H9 (cell line): ENCODE results near the gene ADGRF1. TPM values are rescaled to one million over a fixed set of nuclear protein-coding genes. Genes with fewer than 3 reads are reported as not detected.

ENCODE experiments used
- DNase-seq: peaks from one replicate; pipeline ENCODE4 v3.0.0-alpha.2; 2017
- H2AFZ ChIP-seq: one replicate; pipeline ENCODE4 v1.6.1; 2013; ENCODE audit warnings: mild to moderate bottlenecking, low read length, control low read depth, moderate library complexity
- H2AK5ac ChIP-seq: 2 replicates; pipeline ENCODE4 v1.6.1; 2013; ENCODE audit warnings: low read length, control low read depth, mixed read lengths; ENCODE audit not compliant: insufficient read length
- H2BK120ac ChIP-seq: one replicate; pipeline ENCODE4 v1.6.1; 2013; ENCODE audit warnings: low read depth, mild to moderate bottlenecking, low read length, control low read depth, inconsistent platforms; ENCODE audit not compliant: poor library complexity, severe bottlenecking
- H2BK12ac ChIP-seq: 2 replicates; pipeline ENCODE4 v1.6.1; 2013; ENCODE audit warnings: low read length, control low read depth, mixed read lengths, low read depth; ENCODE audit not compliant: insufficient read length
- H2BK15ac ChIP-seq: 2 replicates; pipeline ENCODE4 v1.6.1; 2013; ENCODE audit warnings: low read depth, low read length, control low read depth
- H2BK20ac ChIP-seq: one replicate; pipeline ENCODE4 v1.6.1; 2013; ENCODE audit warnings: low read depth, mild to moderate bottlenecking, low read length, control low read depth, inconsistent platforms; ENCODE audit not compliant: poor library complexity, severe bottlenecking
- H2BK5ac ChIP-seq: 2 replicates; pipeline ENCODE4 v1.6.1; 2013; ENCODE audit warnings: low read length, control low read depth, mixed read lengths; ENCODE audit not compliant: insufficient read length
- H3K14ac ChIP-seq: 2 replicates; pipeline ENCODE4 v1.6.1; 2013; ENCODE audit warnings: low read length, control low read depth; ENCODE audit not compliant: insufficient read depth
- H3K18ac ChIP-seq: 2 replicates; pipeline ENCODE4 v1.6.1; 2013; ENCODE audit warnings: low read depth, mild to moderate bottlenecking, mixed read lengths, low read length, control low read depth; ENCODE audit not compliant: insufficient read length
- H3K23ac ChIP-seq: 2 replicates; pipeline ENCODE4 v1.6.1; 2013; ENCODE audit warnings: low read length, control low read depth, mixed read lengths, low read depth; ENCODE audit not compliant: insufficient read length
- H3K23me2 ChIP-seq: 2 replicates; pipeline ENCODE4 v1.6.1; 2013; ENCODE audit warnings: low read depth, mild to moderate bottlenecking, mixed read lengths, low read length, control low read depth; ENCODE audit not compliant: insufficient read length, poor library complexity, severe bottlenecking
- H3K27ac ChIP-seq: 2 replicates; pipeline ENCODE4 v1.5.1; 2013; ENCODE audit warnings: low read length, control low read depth, mixed read lengths, low read depth; ENCODE audit not compliant: insufficient read length
- H3K27me3 ChIP-seq: 2 replicates; pipeline ENCODE4 v1.6.1; 2013; ENCODE audit warnings: low read length, control low read depth, inconsistent platforms; ENCODE audit not compliant: insufficient read depth
- H3K4ac ChIP-seq: 2 replicates; pipeline ENCODE4 v1.6.1; 2013; ENCODE audit warnings: low read depth, mild to moderate bottlenecking, control low read depth, inconsistent platforms, low read length, moderate library complexity
- H3K4me1 ChIP-seq: 2 replicates; pipeline ENCODE4 v1.6.1; 2013; ENCODE audit warnings: low read length, control low read depth, inconsistent platforms; ENCODE audit not compliant: insufficient read depth
- H3K4me2 ChIP-seq: 2 replicates; pipeline ENCODE4 v1.6.1; 2013; ENCODE audit warnings: low read length, control low read depth, mixed read lengths; ENCODE audit not compliant: insufficient read length, insufficient read depth
- H3K56ac ChIP-seq: 2 replicates; pipeline ENCODE4 v1.6.1; 2013; ENCODE audit warnings: low read depth, mild to moderate bottlenecking, mixed read lengths, low read length, control low read depth; ENCODE audit not compliant: insufficient read length
- H3K79me1 ChIP-seq: 2 replicates; pipeline ENCODE4 v1.6.1; 2013; ENCODE audit warnings: low read depth, mild to moderate bottlenecking, moderate library complexity, low read length, control low read depth, inconsistent platforms; ENCODE audit not compliant: insufficient read depth, poor library complexity, severe bottlenecking
- H3K79me2 ChIP-seq: 2 replicates; pipeline ENCODE4 v1.6.1; 2013; ENCODE audit warnings: low read length, control low read depth, inconsistent platforms; ENCODE audit not compliant: insufficient read depth
- H3K9ac ChIP-seq: 2 replicates; pipeline ENCODE4 v1.6.1; 2013; ENCODE audit warnings: low read length, control low read depth, mixed read lengths; ENCODE audit not compliant: insufficient read length; ENCODE audit errors: extremely low read depth
- H3K9me3 ChIP-seq: one replicate; pipeline ENCODE4 v1.6.1; 2013; ENCODE audit warnings: low read depth, low read length, inconsistent platforms; ENCODE audit not compliant: control insufficient read depth
- H3T11ph ChIP-seq: one replicate; pipeline ENCODE4 v1.6.1; 2013; ENCODE audit warnings: mild to moderate bottlenecking, low read length, control low read depth, inconsistent platforms
- H4K20me1 ChIP-seq: one replicate; pipeline ENCODE4 v1.6.1; 2013; ENCODE audit not compliant: control insufficient read depth, insufficient read length, insufficient read depth
- H4K5ac ChIP-seq: 2 replicates; pipeline ENCODE4 v1.6.1; 2013; ENCODE audit warnings: low read depth, mild to moderate bottlenecking, mixed read lengths, low read length, control low read depth; ENCODE audit not compliant: insufficient read length
- H4K8ac ChIP-seq: replicated peaks from 2 replicates; pipeline ENCODE4 v1.6.1; 2013; ENCODE audit warnings: low read length, control low read depth, mixed read lengths, low read depth; ENCODE audit not compliant: insufficient read length
- H4K91ac ChIP-seq: 2 replicates; pipeline ENCODE4 v1.6.1; 2013; ENCODE audit warnings: low read depth, mild to moderate bottlenecking, moderate library complexity, mixed read lengths, low read length, control low read depth; ENCODE audit not compliant: insufficient read length
- H3K27ac Mint-ChIP-seq, 3 experiments: 2 replicates in 2 of 3; 3 replicates in 1 of 3; pipeline ENCODE4 v1.8.0; 2020 to 2021; ENCODE audit warnings: mixed read lengths in 3 of 3, mild to moderate bottlenecking in 1 of 3, moderate library complexity in 1 of 3
- H3K27me3 Mint-ChIP-seq: 2 replicates; pipeline ENCODE4 v1.8.0; 2021; ENCODE audit warnings: low read depth, mild to moderate bottlenecking, moderate library complexity, mixed read lengths
- H3K36me3 Mint-ChIP-seq, 3 experiments: 2 replicates in 2 of 3; 3 replicates in 1 of 3; pipeline ENCODE4 v1.8.0; 2020 to 2021; ENCODE audit warnings: low read depth in 3 of 3, mixed read lengths in 3 of 3; ENCODE audit not compliant: insufficient read depth in 1 of 3
- H3K4me1 Mint-ChIP-seq, 2 experiments: 2 replicates each; pipeline ENCODE4 v1.8.0; 2020; ENCODE audit warnings: mixed read lengths in 2 of 2
- H3K4me3 Mint-ChIP-seq, 2 experiments: 2 replicates in 1 of 2; 3 replicates in 1 of 2; pipeline ENCODE4 v1.8.0; 2020 to 2021; ENCODE audit warnings: mild to moderate bottlenecking in 2 of 2, mixed read lengths in 2 of 2, moderate library complexity in 1 of 2
- H3K9me3 Mint-ChIP-seq, 2 experiments: 2 replicates in 1 of 2; 3 replicates in 1 of 2; pipeline ENCODE4 v1.8.0; 2020; ENCODE audit warnings: mild to moderate bottlenecking in 2 of 2, mixed read lengths in 2 of 2, moderate library complexity in 1 of 2
- CTCF ChIP-seq: fragments of 200-600 bp; sonication (generic); conservative IDR thresholded peaks from 3 replicates; pipeline ENCODE4 v1.8.0; 2021; ENCODE audit warnings: antibody characterized with exemption, mild to moderate bottlenecking
- WGBS: extraction: QIAGEN DNeasy Blood & Tissue Kit; methylation state at CpG from one replicate; pipeline ENCODE4 v1.1.7; 2013; ENCODE audit warnings: missing lambda C conversion rate, low lambda C conversion rate, mixed read lengths; ENCODE audit not compliant: insufficient read length; ENCODE audit errors: extremely low coverage; 5-methylcytosine and 5-hydroxymethylcytosine counted together
- total RNA-seq: library from RNA; stranded (reverse); gene quantifications from 2 replicates; pipeline ENCODE4 v1.2.1, GENCODE V29; 2021

The ADGRF1 gene
- total RNA-seq, 1 experiment from 2014 or later: not detected

- H3T11ph ChIP-seq: no peak overlapping the region
- no peak overlapping the region for H2AFZ ChIP-seq
- Mint-ChIP-seq H3K9me3 (no peaks in the 10 kb centered on the region), H3K36me3 (no peaks in the 10 kb centered on the region), H3K27me3 (no peaks in the 10 kb centered on the region), H3K4me3 (no peak overlapping the region), H3K27ac (no peak overlapping the region), H3K4me1 (peaks cover 0 to 4% of the 10 kb centered on the region in 2 experiments; a peak in 1 of 4 replicates)
- H4K91ac ChIP-seq: no peak overlapping the region
- no peak overlapping the region for H2AK5ac ChIP-seq
- no peaks in the 10 kb centered on the region for H3K79me2 ChIP-seq
- H3K79me1 ChIP-seq: no peaks in the 10 kb centered on the region
- H3K18ac ChIP-seq: no peak overlapping the region
- no peaks in the 10 kb centered on the region for H3K9me3 ChIP-seq
- H2BK20ac ChIP-seq: no peak overlapping the region
- no peak overlapping the region for H4K5ac ChIP-seq
- H3K27me3 ChIP-seq: no peaks in the 10 kb centered on the region
- no CpG with 5 or more reads among the region's 4 CpGs for WGBS
- H2BK15ac ChIP-seq: no peak overlapping the region
- no peak overlapping the region for H3K4me2 ChIP-seq
- H3K4me1 ChIP-seq: no peaks in the 10 kb centered on the region; the same call in 1 of the 2 replicates
- no peak overlapping the region for H3K4ac ChIP-seq
- H3K23me2 ChIP-seq: no peaks in the 10 kb centered on the region
- H4K20me1 ChIP-seq: no peaks in the 10 kb centered on the region
- no peak overlapping the region for H2BK5ac ChIP-seq
- H3K56ac ChIP-seq: no peak overlapping the region
- H3K14ac ChIP-seq: no peak overlapping the region
- H3K23ac ChIP-seq: no peak overlapping the region
- H2BK120ac ChIP-seq: no peak overlapping the region
- no peak for DNase-seq
- no peak for TF ChIP-seq CTCF
- no peak overlapping the region for H3K9ac ChIP-seq
- no peak overlapping the region for H4K8ac ChIP-seq
- no peak overlapping the region for H2BK12ac ChIP-seq
- H3K27ac ChIP-seq: no peak overlapping the region
These were observed 62.9 kb downstream of the ADGRF1 start for GRCh38 chr6:46979206-46979605.
